Endothelial cell (in vitro differentiated cells): ENCODE data around the gene PHF2. TPM values are rescaled to one million over a fixed set of nuclear protein-coding genes. Genes with fewer than 3 reads are reported as not detected.

Experiments used
- DNase-seq: peaks from one replicate; pipeline ENCODE4 v3.0.0; 2021; ENCODE audit warnings: low spot score
- H3K27ac Mint-ChIP-seq: one replicate; pipeline ENCODE4 v1.8.0; 2021; ENCODE audit warnings: mixed read lengths, inconsistent platforms; ENCODE audit not compliant: unreplicated experiment
- H3K27me3 Mint-ChIP-seq: one replicate; pipeline ENCODE4 v1.8.0; 2021; ENCODE audit warnings: mild to moderate bottlenecking, moderate library complexity, mixed read lengths, inconsistent platforms; ENCODE audit not compliant: unreplicated experiment
- H3K36me3 Mint-ChIP-seq: one replicate; pipeline ENCODE4 v1.8.0; 2021; ENCODE audit warnings: mild to moderate bottlenecking, low read depth, mixed read lengths, inconsistent platforms; ENCODE audit not compliant: unreplicated experiment
- H3K4me1 Mint-ChIP-seq: one replicate; pipeline ENCODE4 v1.8.0; 2021; ENCODE audit warnings: mild to moderate bottlenecking, mixed read lengths, inconsistent platforms; ENCODE audit not compliant: unreplicated experiment
- H3K4me3 Mint-ChIP-seq: one replicate; pipeline ENCODE4 v1.8.0; 2021; ENCODE audit warnings: mild to moderate bottlenecking, mixed read lengths, inconsistent platforms; ENCODE audit not compliant: unreplicated experiment
- H3K9me3 Mint-ChIP-seq: one replicate; pipeline ENCODE4 v1.8.0; 2021; ENCODE audit warnings: mixed read lengths, inconsistent platforms; ENCODE audit not compliant: unreplicated experiment
- CTCF ChIP-seq: fragments of 200-600 bp; sonication (generic); IDR thresholded peaks from one replicate; pipeline ENCODE4 v1.5.0; 2021; ENCODE audit warnings: antibody characterized with exemption; ENCODE audit not compliant: unreplicated experiment
- total RNA-seq: library from RNA; stranded (reverse); fragmentation: NEBNext Ultra II Directional; extraction: Animal tissue kit (Norgen Biotek cat#: 25700); gene quantifications from one replicate; pipeline ENCODE4 v1.2.1, GENCODE V29; 2021; ENCODE audit not compliant: unreplicated experiment

PHF2 gene
- total RNA-seq, 1 donor from 2014 or later, result 20.9 TPM

GRCh38 chr9:93649610-93650261 lies 73.4 kb downstream of the PHF2 start:
- Mint-ChIP-seq H3K4me1 (no peaks in the 10 kb centered on the region), H3K27ac (no peak overlapping the region), H3K27me3 (peaks cover 1% of the 10 kb centered on the region), H3K36me3 (peaks cover 36% of the 10 kb centered on the region), H3K4me3 (no peak overlapping the region), H3K9me3 (no peaks in the 10 kb centered on the region)
- no peak for TF ChIP-seq CTCF
- no peak for DNase-seq

DNA sequence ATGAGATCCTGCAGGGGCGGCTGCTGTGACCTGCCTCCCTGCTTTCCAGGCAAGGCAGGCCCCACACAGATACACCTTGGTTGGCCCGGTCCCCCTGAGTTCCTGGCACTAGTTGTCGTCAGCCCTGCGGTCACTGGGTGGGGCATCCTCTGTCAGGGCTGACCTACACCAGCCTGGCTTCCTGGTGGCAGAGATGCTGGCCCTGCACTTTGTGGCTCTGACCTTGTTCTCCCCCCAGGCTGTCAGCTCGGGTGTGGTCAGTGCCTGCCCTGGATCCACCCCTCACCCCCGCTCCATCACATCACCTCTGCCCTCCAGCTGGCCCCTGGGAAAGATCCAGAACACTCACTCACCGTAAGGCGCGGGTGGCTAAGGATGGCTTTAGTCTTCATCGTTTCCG lies 74.1 kb downstream of the PHF2 start:
- no peak for TF ChIP-seq CTCF
- Mint-ChIP-seq H3K27ac (no peak overlapping the region), H3K36me3 (peaks cover 36% of the 10 kb centered on the region), H3K4me1 (no peaks in the 10 kb centered on the region), H3K4me3 (no peak overlapping the region), H3K27me3 (peaks cover 1% of the 10 kb centered on the region), H3K9me3 (no peaks in the 10 kb centered on the region)
- DNase-seq, result no peak

GRCh38 chr9:93651521-93651950 lies 75.2 kb downstream of the PHF2 start:
- Mint-ChIP-seq H3K27ac (no peak overlapping the region), H3K9me3 (no peaks in the 10 kb centered on the region), H3K4me3 (peak overlapping the region; percentile 24), H3K4me1 (no peaks in the 10 kb centered on the region), H3K36me3 (peaks cover 36% of the 10 kb centered on the region), H3K27me3 (peaks cover 1% of the 10 kb centered on the region)
- TF ChIP-seq CTCF, result no peak
- DNase-seq, result no peak

DNA sequence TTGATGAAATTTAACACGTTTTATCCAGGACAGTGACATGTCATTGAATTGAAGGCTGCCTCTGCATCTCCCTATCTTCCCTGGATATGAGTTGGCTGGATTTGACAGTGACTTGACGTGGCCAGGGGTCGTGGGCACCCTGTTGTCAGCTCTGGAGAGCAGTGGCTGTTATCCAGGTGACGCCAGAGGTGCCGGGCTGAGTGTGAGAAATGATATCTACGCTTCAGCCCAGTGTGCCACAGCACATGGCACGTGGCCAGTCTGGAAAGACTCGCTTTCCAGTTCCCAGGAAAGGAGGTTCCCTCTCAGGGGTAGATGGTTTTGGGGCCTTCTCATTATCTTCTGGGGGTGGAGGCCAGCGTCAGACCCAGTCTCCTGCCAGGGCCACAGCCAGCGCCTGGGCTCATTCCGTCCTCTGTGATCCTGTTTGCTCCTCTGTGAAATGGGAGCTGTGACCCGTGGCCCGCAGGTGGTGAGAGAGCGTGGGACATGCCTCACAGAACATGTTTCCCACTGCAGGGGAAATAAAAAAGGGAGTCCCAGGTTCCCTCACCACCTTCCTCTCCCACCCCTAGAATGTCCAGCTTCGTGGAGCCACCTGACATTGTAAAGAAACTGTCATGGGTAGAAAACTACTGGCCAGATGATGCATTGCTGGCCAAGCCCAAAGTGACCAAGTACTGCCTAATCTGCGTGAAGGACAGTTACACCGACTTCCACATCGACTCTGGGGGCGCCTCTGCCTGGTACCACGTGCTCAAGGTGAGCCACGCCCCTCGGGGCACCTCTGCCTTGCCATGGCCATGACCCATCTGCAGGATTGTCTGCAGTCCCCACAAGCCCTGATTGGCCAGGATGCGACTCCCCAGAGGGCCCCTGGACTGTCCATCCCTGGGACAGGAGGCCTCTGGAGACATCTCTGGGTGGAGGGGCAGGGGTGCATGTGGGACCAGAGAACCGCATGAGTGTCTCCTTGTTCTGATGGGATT lies 76.5 kb downstream of the PHF2 start:
- Mint-ChIP-seq H3K36me3 (peaks cover 36% of the 10 kb centered on the region), H3K4me3 (no peak overlapping the region), H3K27me3 (peaks cover 6% of the 10 kb centered on the region), H3K27ac (no peak overlapping the region), H3K9me3 (no peaks in the 10 kb centered on the region), H3K4me1 (no peaks in the 10 kb centered on the region)
- no peak for DNase-seq
- TF ChIP-seq CTCF, result no peak

GRCh38 chr9:93653760-93654159 lies 77.4 kb downstream of the PHF2 start:
- no peak for DNase-seq
- H3K9me3 Mint-ChIP-seq, result no peaks in the 10 kb centered on the region
- H3K27me3 Mint-ChIP-seq, result peaks cover 6% of the 10 kb centered on the region
- H3K27ac Mint-ChIP-seq, result no peak overlapping the region
- no peaks in the 10 kb centered on the region for H3K4me1 Mint-ChIP-seq
- peaks cover 29% of the 10 kb centered on the region for H3K36me3 Mint-ChIP-seq
- H3K4me3 Mint-ChIP-seq, result no peak overlapping the region
- no peak for TF ChIP-seq CTCF
